Activated naive CD8-positive, alpha-beta T cell (primary cell): ENCODE data around the gene TMEM101.

Source experiments
- H3K27ac Mint-ChIP-seq: one replicate; pipeline ENCODE4 v1.8.0; 2021; ENCODE audit warnings: mixed read lengths
- H3K27me3 Mint-ChIP-seq: one replicate; pipeline ENCODE4 v1.8.0; 2021; ENCODE audit warnings: mixed read lengths
- H3K36me3 Mint-ChIP-seq: one replicate; pipeline ENCODE4 v1.8.0; 2021; ENCODE audit warnings: mixed read lengths
- H3K4me1 Mint-ChIP-seq: one replicate; pipeline ENCODE4 v1.8.0; 2021; ENCODE audit warnings: low read depth, mixed read lengths
- H3K4me3 Mint-ChIP-seq: one replicate; pipeline ENCODE4 v1.8.0; 2021; ENCODE audit warnings: mild to moderate bottlenecking, mixed read lengths
- H3K9me3 Mint-ChIP-seq: one replicate; pipeline ENCODE4 v1.8.0; 2021; ENCODE audit warnings: low read depth, mixed read lengths

The TMEM101 gene

DNA sequence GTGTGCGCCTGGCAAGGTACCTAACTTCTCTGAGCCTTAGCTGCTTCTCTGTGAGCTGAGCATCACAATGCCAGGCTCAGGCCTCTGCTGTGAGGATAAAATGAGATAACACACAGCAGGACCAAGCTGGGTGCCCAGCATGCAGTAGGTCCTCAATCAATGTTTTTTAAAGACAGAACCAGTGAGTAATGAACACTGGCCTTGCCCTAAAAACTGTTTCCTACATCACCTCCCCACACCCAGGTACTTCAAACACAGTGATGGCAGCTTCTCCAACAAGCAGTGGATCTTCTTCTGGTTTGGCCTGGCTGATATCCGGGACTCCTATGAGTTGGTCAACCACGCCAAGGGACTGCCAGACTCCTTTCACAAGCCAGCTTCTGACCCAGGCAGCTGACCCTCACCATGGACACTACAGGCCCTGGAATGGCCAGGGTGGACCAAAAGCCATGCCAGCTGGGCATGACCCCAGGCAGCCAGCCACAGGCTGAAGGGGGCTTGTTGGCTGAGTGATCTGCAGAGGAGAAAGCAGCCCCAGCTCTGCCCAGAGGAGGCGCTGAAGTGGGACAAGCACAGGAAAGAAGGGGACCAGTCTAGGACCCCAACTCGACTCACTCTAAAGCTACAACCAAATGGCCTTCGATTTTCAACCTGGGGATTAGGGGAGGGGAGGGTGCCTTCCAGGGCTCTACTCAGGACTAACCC lies 6.4 kb downstream of the TMEM101 start:
- peaks cover 21% of the 10 kb centered on the region for H3K4me1 Mint-ChIP-seq
- H3K9me3 Mint-ChIP-seq, result no peaks in the 10 kb centered on the region
- H3K27me3 Mint-ChIP-seq, result peaks cover 2% of the 10 kb centered on the region
- no peak overlapping the region for H3K27ac Mint-ChIP-seq
- peaks cover 6% of the 10 kb centered on the region for H3K36me3 Mint-ChIP-seq
- H3K4me3 Mint-ChIP-seq, result peak overlapping the region; percentile 86

DNA sequence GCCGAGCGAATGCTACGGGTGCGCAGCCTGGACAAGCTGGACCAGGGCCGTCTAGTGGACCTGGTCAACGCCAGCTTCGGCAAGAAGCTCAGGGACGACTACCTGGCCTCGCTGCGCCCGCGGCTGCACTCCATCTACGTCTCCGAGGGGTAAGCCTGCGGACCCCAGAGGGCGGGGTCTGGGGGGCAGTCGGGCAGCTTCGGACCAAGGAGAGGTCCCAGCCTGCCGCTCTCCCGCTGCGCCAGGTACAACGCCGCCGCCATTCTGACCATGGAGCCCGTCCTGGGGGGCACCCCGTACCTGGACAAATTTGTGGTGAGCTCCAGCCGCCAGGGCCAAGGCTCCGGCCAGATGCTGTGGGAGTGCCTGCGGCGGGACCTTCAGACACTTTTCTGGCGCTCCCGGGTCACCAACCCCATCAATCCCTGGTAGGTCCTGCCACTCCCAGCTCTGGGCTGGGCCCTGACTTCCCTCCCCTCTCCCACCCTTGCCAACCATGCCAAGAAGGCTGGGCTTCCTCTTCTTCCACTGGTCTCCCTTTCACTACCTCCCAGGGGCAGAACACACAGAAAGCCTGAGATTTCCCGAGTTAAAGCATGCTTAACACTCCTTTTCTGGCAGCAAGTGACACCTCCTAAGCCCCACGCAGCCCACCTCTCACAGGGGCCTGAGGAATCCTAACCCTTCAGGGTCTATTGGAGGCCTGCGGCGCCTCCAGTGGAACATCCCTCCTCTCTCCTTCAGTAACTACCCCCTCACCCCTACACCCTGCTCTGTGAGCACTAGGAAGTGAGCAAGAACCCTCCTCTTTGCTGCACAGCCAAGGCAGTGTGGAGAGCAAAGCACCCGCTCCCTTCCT lies 7.2 kb downstream of the TMEM101 start:
- peaks cover 2% of the 10 kb centered on the region for H3K27me3 Mint-ChIP-seq
- H3K4me1 Mint-ChIP-seq, result peaks cover 20% of the 10 kb centered on the region
- no peaks in the 10 kb centered on the region for H3K9me3 Mint-ChIP-seq
- H3K4me3 Mint-ChIP-seq, result peak overlapping the region; percentile 86
- H3K36me3 Mint-ChIP-seq, result peaks cover 6% of the 10 kb centered on the region
- peak overlapping the region; percentile 34 for H3K27ac Mint-ChIP-seq

DNA sequence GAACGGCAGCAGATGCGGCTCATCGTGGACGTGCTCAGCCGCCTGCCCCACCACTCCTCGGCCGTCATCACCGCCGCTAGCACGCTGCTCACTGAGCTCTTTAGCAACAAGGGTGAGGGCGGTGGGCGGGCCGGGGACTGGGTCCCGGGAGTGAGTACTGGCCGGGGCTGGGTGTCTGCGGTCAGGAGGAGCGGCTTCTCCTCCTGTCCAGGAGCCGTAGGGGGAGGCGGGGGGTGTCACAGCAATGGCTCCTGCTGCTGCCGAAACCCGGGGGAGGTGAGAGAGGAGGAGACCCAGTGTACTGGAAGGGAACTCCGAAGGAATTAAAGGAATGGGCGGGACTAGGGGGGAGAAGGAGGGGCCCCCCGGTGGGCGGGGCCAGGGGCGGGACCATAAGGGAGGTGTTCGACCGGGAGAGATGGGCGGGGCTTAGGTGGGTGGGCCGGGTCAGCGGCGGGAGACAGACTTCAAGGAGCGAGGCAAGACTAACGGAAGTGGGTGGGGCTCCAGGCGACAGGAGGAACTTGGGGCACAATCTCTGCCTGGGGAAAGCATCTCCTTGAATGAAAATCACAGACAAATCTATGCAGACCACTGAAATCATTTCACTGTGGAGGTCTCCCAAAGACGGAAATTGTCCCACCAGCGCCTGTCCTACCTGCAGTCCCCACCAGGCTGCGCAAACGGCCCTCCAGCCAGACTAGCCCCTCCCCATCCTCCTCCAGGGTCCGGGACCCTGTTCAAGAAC lies 8.0 kb downstream of the TMEM101 start:
- Mint-ChIP-seq H3K27ac (no peak overlapping the region), H3K36me3 (peaks cover 5% of the 10 kb centered on the region), H3K4me1 (peaks cover 20% of the 10 kb centered on the region), H3K9me3 (no peaks in the 10 kb centered on the region), H3K27me3 (peaks cover 2% of the 10 kb centered on the region), H3K4me3 (peak overlapping the region; percentile 86)

DNA sequence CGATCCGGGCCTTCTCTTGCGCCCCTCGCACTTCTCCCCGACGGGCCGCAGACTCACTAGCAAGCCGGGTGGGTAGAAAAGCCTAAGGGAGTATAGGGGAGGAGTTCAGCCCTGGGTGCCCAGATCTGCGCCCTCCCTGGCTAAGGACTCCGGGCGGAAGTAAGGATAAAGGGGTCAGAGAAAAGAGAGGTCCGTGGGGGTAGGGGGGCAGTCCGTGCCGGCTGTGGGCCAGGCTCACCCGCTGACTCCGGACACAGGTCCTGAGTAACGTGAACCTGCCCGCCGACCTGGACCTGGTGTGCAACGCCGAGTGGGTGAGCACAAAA lies 8.5 kb downstream of the TMEM101 start:
- Mint-ChIP-seq H3K9me3 (no peaks in the 10 kb centered on the region), H3K27ac (no peak overlapping the region), H3K27me3 (peaks cover 2% of the 10 kb centered on the region), H3K4me3 (peak overlapping the region; percentile 86), H3K36me3 (no peaks in the 10 kb centered on the region), H3K4me1 (peaks cover 20% of the 10 kb centered on the region)

DNA sequence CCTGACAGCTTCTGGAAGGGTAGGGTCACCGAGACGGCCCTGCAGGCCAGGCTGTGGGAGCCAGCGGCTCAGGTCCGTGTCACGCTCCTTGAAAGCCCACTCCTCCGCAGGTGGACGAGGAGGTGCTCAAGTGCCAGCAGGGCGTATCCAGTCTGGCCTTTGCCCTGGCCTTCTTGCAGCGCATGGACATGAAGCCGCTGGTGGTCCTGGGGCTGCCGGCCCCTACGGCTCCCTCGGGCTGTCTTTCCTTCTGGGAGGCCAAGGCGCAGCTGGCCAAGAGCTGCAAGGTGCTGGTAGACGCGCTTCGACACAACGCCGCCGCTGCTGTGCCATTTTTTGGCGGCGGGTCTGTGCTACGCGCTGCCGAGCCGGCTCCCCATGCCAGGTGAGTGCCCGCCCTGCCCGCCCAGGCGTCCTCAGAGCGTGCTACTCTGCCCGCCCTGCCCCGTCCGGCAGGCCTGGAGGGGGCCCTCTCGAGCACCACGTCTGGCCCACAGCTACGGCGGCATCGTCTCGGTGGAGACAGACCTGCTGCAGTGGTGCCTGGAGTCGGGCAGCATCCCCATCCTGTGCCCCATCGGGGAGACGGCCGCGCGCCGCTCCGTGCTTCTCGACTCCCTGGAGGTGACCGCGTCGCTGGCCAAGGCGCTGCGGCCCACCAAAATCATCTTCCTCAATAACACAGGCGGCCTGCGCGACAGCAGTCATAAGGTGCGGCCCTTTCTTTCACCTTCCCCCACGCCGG lies 9.1 kb downstream of the TMEM101 start:
- peak overlapping the region; percentile 86 for H3K4me3 Mint-ChIP-seq
- H3K27ac Mint-ChIP-seq, result no peak overlapping the region
- H3K27me3 Mint-ChIP-seq, result peaks cover 2% of the 10 kb centered on the region
- peaks cover 20% of the 10 kb centered on the region for H3K4me1 Mint-ChIP-seq
- H3K9me3 Mint-ChIP-seq, result no peaks in the 10 kb centered on the region
- no peaks in the 10 kb centered on the region for H3K36me3 Mint-ChIP-seq

DNA sequence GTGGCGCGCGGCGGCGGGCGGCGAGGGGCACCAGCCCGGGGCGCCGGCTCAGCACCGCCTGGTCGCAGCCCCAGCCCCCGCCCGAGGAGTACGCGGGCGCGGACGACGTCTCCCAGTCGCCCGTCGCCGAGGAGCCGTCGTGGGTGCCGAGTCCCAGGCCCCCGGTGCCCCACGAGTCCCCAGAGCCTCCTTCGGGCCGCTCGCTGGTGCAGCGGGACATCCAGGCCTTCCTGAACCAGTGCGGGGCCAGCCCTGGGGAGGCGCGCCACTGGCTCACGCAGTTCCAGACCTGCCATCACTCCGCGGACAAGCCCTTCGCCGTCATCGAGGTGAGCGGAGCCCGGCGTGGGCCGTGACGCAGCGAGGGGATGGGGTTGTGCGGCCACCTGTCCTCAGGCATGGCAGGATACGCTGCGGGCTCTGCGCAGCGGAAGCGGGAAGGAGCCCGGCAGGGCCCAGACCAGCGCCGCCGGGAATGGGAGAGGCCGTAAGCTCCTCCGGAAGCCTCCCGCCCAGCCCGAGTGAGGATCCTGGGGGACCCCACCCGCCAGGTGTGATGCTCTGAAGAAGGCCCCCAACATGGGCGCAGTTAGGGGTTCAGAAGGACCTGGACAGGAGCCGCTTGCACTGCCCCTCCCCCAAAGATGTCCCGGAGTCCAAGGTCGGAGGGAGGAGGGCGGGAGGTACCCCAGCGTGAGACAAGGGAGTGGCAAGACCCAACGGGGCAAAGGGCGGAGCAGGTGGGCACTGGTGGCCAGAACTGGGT lies 9.8 kb downstream of the TMEM101 start:
- H3K9me3 Mint-ChIP-seq, result no peaks in the 10 kb centered on the region
- no peak overlapping the region for H3K4me3 Mint-ChIP-seq
- H3K36me3 Mint-ChIP-seq, result no peaks in the 10 kb centered on the region
- no peak overlapping the region for H3K27ac Mint-ChIP-seq
- H3K4me1 Mint-ChIP-seq, result peaks cover 20% of the 10 kb centered on the region
- peaks cover 2% of the 10 kb centered on the region for H3K27me3 Mint-ChIP-seq

DNA sequence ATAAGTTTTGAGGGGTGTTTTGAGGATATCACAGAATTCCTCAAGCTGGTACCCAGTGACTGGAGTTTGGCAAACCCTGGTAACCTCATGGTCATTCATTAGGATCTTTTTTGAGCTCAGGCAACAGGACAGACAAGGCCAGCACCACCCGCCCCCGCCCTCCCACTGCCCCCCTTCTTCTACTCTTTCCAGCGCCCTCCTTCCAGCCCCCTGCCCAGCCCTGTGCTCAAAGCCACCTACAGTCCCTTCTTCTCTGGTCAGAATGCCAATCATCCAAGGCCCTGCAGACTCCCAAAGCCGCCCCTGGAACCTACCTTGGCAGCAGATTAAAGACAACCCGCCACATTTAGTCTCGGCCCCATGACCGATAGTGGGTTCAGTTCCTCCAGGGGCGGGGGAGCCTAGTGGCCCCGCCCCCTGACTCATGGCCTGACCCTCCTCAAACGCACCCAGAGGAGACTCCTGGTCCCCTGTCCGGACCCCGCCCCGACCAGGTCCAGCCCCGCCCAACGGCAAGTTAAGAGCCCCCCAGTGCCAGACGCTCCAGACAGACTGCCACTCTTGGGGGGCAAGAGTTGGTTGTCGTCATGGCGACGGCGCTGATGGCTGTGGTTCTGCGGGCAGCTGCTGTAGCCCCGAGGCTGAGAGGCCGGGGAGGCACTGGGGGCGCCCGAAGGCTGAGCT lies 10.5 kb downstream of the TMEM101 start, which contains the start of gene NAGS:
NAGS (plus strand) TSS at position 546 of the 684 bp plus-strand sequence; CDS start at position 588, 42 bp downstream.
- H3K27ac Mint-ChIP-seq, result no peak within 1 kb of the TSS
- H3K4me1 Mint-ChIP-seq, result peaks cover 20% of the 10 kb centered on the region
- H3K27me3 Mint-ChIP-seq, result peaks cover 2% of the 10 kb centered on the region
- no peaks in the 10 kb centered on the region for H3K9me3 Mint-ChIP-seq
- no peaks in the 10 kb centered on the region for H3K36me3 Mint-ChIP-seq
- peak within 1 kb of the TSS; percentile 54 for H3K4me3 Mint-ChIP-seq

DNA sequence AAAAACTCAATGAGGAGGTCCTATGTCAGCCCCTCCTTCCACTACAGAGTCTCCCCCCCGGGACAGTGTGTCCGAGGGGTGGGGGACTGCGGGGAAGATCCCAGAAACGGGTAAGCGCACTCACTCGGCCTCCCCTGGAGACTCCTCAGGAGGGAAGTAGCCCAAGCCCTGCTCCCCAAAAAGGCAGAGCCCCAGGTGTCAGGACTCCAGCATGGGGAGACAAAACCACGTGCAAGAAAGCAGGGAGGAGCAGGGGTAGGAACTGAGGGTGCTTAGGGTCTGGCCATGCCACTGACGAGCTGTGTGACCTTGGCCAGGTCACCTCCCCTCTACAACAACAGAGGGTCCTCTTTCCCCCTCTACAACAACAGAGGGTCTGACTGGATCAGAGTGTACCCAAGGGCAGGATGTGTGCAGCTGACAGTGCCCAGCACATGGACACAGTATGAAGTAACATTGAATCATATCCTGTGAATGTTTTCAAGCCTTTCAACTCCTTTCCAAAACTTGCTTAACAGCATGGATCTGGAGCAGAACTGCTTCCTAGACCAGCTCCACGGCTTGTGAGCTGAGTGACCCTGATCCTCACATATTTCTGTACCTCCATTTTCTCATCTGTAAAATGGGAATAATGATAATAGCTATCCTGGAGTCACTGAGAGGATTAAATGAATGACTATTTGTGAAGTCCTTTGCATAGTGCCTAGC lies 12.5 kb downstream of the TMEM101 start:
- no peaks in the 10 kb centered on the region for H3K9me3 Mint-ChIP-seq
- no peak overlapping the region for H3K27ac Mint-ChIP-seq
- peaks cover 10% of the 10 kb centered on the region for H3K4me1 Mint-ChIP-seq
- peaks cover 2% of the 10 kb centered on the region for H3K27me3 Mint-ChIP-seq
- no peaks in the 10 kb centered on the region for H3K36me3 Mint-ChIP-seq
- H3K4me3 Mint-ChIP-seq, result no peak overlapping the region

DNA sequence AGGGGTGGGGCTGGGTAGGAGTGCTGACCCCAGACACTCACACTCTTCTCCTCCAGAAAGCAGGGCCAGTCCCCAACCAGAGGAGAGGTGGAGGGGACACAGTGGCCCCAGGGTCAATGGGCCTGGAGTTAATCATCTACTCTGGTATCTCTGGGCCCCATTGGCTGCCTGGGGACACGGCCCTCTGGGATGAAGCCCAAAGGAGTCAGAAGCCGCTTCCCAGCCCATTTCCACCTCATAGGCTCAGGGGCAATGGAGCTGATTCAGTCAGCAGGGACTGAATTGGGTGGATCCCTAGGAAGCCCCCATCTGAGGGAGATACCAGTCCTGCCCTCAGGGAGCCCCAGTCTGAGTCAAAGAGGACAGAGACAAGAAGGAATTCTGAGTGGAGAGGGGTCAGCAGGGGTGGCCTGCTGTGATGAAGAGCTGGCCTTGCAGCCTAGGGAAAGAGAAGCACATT lies 13.3 kb downstream of the TMEM101 start:
- Mint-ChIP-seq H3K4me1 (peaks cover 7% of the 10 kb centered on the region), H3K4me3 (no peak overlapping the region), H3K9me3 (no peaks in the 10 kb centered on the region), H3K27me3 (peaks cover 2% of the 10 kb centered on the region), H3K27ac (no peak overlapping the region), H3K36me3 (no peaks in the 10 kb centered on the region)

DNA sequence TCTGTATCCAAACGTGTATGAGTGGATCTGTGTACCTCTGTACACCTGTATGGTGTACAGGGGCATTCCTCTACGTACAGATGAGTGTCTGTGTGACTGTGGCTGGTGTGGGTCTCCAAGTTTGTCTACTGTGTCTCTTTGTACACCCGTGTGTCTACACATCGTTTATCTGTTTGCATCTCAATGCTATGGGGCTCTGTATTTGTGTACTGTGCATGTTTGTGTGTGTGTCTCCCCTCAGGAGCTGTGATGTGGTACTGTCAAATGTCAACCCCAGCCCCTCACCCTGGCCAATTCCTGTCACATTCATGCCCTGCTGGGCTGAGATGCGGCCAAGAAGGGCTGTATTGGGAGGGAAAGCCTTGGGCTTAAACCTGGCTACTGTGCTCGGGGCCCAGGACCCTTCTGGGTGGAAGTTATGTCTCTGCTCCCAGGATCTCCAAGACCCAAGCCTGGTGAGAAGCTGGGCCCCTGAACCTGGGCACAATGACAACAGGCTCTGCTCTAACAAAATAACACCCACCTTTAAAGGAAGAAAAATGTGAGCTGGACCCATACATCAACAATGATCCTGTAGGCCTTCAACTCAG lies 13.8 kb downstream of the TMEM101 start:
- Mint-ChIP-seq H3K36me3 (no peaks in the 10 kb centered on the region), H3K27ac (no peak overlapping the region), H3K27me3 (peaks cover 1% of the 10 kb centered on the region), H3K4me3 (no peak overlapping the region), H3K4me1 (peaks cover 1% of the 10 kb centered on the region), H3K9me3 (no peaks in the 10 kb centered on the region)

DNA sequence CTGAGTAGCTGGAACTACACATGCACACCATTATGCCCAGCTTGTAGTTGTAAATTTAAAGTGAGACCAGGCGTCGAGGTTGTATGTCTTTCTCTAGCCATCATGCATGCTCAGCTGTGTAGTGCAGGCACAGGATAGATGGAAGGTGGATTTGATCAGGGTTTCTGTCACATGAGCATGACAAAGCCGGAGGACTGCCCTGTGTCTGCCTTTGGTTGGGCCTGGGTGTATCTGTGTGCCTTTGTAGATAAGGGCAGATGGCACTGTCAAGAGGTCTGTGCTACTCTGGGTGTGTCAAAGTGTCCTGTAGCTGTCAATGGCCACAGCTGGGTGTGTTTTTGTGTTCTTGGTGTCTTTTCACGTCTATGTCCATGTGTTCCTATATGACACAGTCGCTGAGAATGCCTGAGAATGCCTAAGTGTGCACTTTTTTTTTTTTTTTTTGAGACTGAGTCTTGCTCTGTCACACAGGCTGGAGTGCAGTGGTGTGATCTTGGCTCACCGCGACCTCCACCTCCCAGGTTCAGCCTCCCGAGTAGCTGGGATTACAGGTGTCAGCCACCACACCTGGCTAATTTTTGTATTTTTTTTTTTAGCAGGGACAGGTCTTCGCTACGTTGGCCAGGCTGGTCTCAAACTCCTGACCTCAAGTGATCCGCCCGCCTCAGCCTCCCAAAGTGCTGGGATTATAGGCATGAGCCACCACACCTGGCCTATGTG lies 14.5 kb downstream of the TMEM101 start:
- no peaks in the 10 kb centered on the region for H3K9me3 Mint-ChIP-seq
- no peaks in the 10 kb centered on the region for H3K36me3 Mint-ChIP-seq
- no peaks in the 10 kb centered on the region for H3K4me1 Mint-ChIP-seq
- H3K4me3 Mint-ChIP-seq, result no peak overlapping the region
- H3K27ac Mint-ChIP-seq, result no peak overlapping the region
- H3K27me3 Mint-ChIP-seq, result peaks cover 3% of the 10 kb centered on the region

DNA sequence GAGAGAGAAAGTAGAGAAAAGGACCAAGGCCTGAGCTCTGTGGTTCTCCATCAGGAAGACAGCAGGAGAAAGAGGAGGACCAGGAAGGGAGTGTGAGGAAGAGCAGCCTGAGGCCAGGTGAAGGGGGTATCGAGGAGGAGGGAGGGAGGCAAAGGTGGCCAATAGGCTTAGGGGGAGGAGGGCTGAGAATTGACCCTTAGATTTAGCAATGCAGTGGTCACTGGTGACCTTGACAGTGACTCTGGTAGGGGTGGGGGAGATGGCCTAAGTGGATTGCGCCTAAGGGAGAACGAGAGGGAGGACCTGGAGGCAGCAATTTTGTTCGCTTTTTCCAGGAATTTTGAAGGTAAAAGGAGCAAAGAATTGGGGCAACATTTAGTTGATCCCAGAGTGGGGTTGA lies 15.7 kb downstream of the TMEM101 start:
- Mint-ChIP-seq H3K36me3 (no peaks in the 10 kb centered on the region), H3K27me3 (peaks cover 6% of the 10 kb centered on the region), H3K4me1 (no peaks in the 10 kb centered on the region), H3K27ac (no peak overlapping the region), H3K9me3 (no peaks in the 10 kb centered on the region), H3K4me3 (no peak overlapping the region)
